ENCODE results near the gene BPIFB1.
A peak's percentile ranks its signal among the peaks of the same experiment; 100 is the strongest.

The BPIFB1 gene

DNA sequence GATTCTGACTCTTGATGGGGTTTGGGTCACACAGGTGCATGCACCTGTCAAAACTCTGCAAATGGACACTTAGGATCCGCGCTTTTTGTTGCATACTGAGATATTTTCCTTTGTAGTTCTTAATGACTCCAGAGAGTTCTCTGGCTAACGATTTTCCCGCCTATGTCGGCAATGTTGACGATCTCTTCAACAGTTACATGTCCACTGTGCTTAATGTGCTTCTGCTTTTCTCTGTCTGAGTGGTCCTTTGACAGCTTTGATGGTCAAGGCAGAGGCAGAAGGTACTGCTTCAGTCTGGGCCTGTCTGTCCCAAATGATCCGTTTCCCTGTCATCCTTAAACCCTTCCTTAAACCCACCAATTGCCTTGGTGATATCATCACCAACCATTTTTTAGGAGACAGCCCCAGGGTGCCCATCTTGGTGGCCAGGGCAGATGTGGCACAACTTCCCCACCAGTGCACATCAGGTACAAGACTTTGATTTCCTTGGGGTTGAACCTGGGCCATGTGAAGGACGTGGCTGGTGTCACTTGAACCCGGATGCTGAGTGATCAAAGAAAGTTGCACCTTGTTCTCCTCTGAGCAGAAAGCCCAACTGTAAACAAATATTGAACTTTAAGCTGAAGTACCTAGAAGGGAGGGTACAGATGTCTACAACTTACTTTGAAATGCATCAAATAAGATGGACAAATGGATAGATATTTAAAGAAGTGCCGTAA is 10.7 kb upstream of the BPIFB1 start:
- no peak for DNase-seq (ENCODE audit: low read depth)

GRCh38 chr20:33273117-33273851 is 9.7 kb upstream of the BPIFB1 start:
- no peak for DNase-seq (ENCODE audit: low read depth)

DNA sequence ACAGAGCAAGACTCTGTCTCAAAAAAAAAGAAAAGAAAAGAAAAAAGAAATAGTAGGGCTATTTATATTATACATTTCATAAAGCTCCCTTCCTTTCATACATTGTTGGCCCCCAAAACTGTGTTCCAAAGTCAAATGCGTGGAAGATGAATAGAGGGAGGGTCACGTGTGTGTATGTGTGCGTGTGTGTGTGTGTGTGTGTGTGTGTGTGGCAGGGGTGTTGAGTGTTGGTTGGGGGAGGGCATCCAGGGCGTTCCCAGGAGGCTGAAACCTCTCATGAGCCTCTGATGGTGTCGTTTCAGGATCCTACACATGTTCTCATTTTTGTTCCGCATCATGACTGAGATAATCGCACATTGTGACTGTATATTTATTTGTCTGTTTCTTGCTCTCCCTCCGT is 7.8 kb upstream of the BPIFB1 start:
- no peak for DNase-seq (ENCODE audit: low read depth)

DNA sequence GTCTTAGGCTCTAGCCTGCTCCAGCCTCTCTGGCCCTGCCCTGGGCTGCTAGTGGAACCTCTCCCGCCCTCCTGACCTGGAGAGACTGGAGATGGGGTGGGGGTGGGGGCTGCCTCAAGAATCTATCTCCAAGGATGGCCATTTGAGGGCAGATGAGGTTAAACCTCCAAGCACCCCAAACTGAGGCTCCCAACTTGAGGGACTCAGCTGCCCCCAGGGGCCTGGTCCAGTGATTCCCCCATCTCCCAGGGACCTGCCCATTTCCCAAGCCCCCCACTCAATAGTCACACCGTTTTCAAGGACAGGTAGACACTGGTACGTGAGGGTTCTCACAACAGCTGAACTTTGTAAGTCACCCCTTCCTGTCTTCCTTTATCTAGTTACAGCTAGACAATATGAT is 7.1 kb upstream of the BPIFB1 start:
- DNase-seq (ENCODE audit: low read depth): no peak

DNA sequence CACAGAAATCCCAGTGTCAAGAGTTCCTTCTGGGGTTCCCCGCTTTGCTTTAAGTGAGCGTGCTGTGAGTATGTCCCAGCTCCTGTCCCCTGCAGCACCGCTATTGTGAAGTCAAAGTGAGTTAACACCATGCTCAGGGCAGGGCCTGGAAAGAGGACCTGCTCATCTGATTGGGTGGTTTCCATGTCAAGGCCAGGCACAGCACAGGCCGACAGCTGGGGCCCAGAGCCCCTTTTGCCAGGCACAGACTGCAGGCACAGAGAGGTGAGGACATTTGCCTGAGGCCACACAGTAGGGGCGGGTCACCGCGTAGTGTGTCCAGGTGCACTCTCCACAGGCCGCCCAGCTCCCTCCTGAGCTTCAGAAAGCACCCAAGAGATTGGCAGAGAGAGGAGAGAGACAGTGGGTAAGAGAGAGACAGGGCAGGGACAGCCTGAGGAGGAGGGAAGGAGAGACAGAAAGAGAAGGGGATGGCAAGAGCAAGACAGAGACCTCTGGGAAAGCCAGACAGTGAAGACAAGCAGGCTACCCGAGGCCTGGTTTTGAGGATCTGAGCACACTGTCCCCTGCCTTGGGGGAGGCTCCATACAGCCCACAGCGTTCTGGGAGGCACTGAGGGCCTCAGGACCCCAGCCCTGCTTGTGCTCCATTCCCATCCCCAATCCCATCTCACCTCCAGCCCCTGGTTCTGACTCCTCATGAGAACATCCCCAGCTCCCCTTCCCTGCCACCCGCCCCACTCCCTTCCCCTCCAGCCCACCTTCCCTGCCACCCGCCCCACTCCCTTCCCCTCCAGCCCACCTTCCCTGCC is 6.5 kb upstream of the BPIFB1 start:
- DNase-seq (ENCODE audit: low read depth): no peak

- no peak for DNase-seq (ENCODE audit: low read depth)
These were observed 5.3 kb upstream of the BPIFB1 start for GRCh38 chr20:33277471-33278441.

- no peak for DNase-seq (ENCODE audit: low read depth)
These were observed 4.3 kb upstream of the BPIFB1 start for GRCh38 chr20:33278700-33279099.

DNA sequence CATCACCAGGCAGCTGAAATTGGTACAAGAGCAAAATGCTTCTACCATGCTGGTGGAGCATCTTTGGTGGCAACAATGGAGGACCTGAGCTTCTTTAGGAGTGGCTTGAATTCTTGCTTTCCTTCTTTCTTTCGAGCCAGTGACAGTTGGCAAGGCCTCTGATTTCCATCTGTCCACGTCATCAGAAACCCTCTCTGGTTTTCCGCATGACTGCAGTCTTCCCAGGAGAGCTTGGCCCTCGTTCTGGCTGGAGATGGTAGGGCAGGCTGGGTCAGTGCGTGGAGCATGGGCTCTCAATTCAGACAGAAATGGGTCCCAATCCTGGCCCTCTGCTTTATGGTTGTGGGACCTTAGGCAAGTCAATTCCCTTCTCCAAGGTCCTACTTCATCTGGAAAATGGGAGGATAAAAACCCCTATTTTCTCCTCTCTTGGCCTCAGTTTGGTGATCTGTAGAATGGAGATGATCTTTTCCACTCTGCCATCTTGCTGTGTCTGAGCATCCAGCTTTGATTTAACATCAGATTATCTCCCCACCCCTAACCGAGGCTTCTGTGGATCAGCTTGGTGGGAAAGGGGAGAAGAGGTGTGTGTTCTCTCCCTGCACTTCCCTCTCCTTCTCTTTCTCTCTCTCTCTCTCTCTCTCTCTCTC is 3.6 kb upstream of the BPIFB1 start:
- DNase-seq (ENCODE audit: low read depth): no peak

- no peak for DNase-seq (ENCODE audit: low read depth)
These were observed 2.9 kb upstream of the BPIFB1 start for GRCh38 chr20:33280000-33280680.

- DNase-seq (ENCODE audit: low read depth): no peak
These were observed 2.2 kb upstream of the BPIFB1 start for GRCh38 chr20:33280775-33281174.

GRCh38 chr20:33281550-33282146 is 1.4 kb upstream of the BPIFB1 start:
- no peak for DNase-seq (ENCODE audit: low read depth)

- no peak for DNase-seq (ENCODE audit: low read depth)
These were observed 649 bp upstream of the BPIFB1 start for GRCh38 chr20:33282196-33282934.

- DNase-seq (ENCODE audit: low read depth): no peak
These were observed 1.3 kb downstream of the BPIFB1 start for GRCh38 chr20:33284284-33284683.

GRCh38 chr20:33284937-33285336 is 1.9 kb downstream of the BPIFB1 start:
- DNase-seq (ENCODE audit: low read depth): no peak

GRCh38 chr20:33285861-33286495 is 3.0 kb downstream of the BPIFB1 start:
- DNase-seq (ENCODE audit: low read depth): no peak

DNA sequence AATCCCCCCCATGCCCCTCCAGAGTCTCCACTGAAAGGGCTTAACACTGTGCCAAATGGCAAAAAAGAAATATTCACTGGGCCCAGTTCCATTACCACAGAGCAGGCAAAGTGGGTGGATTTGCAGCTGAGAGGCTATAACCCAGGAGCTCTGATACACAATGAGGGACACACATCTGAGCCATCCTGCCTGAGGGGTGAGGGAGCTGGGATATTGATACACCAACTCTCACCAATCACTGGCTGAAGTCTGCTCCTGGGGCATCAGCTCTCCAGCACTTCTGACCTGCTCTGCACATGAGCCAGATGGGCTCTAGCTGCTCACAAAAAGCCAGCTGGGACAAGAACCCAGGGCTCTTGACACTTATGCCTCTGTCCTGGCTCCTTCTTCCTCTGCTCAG is 4.9 kb downstream of the BPIFB1 start:
- no peak for DNase-seq (ENCODE audit: low read depth)

- no peak for DNase-seq (ENCODE audit: low read depth)
These were observed 7.8 kb downstream of the BPIFB1 start for GRCh38 chr20:33290852-33291251.

GRCh38 chr20:33291416-33291815 is 8.4 kb downstream of the BPIFB1 start:
- DNase-seq (ENCODE audit: low read depth): no peak

DNA sequence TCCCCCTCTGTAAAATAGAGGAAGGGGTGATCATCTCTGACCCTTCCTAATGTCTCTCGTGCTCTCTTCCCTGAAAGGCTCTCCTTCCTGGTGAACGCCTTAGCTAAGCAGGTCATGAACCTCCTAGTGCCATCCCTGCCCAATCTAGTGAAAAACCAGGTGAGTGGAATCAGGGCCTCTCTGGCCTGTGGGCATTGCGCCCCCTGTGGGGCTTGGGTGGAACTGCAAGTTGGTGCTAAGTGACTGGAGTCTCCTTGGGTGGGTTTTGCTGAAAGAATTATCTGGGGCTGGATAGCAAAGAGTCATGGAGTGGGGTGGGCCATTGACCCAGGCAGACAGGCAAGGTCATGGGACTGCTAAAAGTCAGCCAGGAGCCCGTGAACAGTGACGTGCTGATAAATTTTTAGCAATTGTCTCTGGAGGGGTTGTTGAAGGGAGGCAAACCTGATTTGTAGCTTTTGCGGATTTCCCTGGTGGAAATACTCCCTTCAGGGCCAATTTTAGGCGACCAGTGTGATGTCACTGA is 8.9 kb downstream of the BPIFB1 start:
- DNase-seq (ENCODE audit: low read depth): peak; percentile 29

Data from T-helper 22 cell (primary cell).